GM12801 (cell line): ENCODE results near the gene SP110.

Experiments used
- TF ChIP-seq, protein P1 (sequence below): IDR thresholded peaks from one replicate; pipeline ENCODE4 v1.5.1; 2011; ENCODE audit warnings: control low read depth; ENCODE audit not compliant: insufficient read length; ENCODE audit errors: extremely low read depth

Gene SP110

DNA sequence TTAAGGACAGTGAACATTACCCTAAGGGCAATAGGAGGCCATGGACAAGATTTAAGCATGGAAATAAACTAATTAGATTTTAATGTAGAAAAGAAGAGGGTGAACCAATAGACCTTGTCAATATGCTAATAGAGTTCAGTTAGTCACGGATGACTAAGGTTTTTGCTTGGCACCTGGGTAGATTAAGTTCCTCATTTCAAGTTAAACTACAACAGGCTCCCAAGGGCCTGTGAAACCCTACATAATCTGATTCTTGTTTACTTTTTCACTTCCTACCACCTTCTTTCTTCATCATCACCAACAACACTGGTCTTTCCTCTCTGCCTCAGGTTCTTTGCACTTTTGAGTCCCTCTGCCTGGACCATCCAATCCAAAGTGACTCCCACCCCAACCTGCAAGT, 14.8 kb downstream of the SP110 start:
- TF ChIP-seq, protein P1, sequence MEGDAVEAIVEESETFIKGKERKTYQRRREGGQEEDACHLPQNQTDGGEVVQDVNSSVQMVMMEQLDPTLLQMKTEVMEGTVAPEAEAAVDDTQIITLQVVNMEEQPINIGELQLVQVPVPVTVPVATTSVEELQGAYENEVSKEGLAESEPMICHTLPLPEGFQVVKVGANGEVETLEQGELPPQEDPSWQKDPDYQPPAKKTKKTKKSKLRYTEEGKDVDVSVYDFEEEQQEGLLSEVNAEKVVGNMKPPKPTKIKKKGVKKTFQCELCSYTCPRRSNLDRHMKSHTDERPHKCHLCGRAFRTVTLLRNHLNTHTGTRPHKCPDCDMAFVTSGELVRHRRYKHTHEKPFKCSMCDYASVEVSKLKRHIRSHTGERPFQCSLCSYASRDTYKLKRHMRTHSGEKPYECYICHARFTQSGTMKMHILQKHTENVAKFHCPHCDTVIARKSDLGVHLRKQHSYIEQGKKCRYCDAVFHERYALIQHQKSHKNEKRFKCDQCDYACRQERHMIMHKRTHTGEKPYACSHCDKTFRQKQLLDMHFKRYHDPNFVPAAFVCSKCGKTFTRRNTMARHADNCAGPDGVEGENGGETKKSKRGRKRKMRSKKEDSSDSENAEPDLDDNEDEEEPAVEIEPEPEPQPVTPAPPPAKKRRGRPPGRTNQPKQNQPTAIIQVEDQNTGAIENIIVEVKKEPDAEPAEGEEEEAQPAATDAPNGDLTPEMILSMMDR = no peak

DNA sequence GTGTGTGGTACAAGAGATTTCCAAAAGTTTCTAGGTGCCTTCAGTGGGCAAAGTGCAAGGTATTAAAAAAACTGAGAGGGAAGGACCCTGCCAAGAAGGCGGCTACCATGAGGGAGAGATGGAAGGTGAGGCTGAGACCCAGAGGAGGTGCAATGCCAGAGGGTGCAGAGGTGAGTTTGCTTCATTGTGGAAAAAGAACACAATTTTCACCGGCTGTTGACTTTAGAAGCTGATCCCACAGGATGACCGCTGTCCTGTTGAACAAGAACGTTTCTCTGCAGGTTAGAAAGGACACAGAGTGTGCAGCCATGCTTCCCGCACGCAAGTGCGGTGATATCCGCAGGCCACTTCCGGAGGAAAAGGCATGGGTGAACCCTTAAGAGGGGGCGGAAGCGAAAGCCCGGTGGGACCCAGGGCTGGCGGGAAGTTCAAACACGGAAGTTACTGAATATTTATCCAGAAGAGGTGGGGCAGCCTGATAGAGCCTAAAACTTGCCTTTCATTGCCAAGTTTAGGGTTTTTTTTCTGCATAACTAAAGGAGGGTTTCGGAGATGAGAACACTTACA, 16.6 kb downstream of the SP110 start:
- TF ChIP-seq, protein P1 = no peak

DNA sequence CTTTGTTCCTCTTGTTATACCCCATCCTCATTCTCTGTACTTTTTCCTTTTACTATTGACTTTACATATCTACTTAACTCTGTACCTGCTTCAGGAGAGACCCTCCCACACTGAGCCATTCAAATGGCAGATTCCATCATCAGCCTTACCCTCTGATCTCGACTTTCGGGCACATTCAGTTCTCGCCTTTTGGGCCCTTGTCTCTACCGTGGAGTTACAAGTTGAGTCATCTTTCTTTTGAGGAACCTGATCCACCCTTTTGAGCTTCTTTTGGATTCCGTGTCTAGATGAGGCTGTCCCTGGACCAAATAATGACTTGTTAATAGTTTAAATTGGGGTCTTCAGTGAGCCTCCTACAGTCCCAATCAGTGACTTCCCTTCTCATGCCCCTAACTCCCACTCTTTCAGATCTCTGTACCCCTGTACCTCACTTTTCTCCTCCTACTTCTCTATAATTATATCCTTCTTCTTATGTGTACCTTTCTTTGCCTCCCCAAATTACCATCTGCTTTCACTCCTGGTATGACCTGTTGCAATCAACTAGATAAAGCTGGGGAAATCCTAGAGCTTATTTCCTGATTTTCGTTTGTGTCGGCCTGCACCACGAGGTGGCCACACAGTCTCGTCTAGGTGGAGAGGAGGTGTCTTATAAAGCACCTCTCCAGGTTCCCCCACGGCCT, 17.2 kb downstream of the SP110 start:
- TF ChIP-seq, protein P1 = no peak

DNA sequence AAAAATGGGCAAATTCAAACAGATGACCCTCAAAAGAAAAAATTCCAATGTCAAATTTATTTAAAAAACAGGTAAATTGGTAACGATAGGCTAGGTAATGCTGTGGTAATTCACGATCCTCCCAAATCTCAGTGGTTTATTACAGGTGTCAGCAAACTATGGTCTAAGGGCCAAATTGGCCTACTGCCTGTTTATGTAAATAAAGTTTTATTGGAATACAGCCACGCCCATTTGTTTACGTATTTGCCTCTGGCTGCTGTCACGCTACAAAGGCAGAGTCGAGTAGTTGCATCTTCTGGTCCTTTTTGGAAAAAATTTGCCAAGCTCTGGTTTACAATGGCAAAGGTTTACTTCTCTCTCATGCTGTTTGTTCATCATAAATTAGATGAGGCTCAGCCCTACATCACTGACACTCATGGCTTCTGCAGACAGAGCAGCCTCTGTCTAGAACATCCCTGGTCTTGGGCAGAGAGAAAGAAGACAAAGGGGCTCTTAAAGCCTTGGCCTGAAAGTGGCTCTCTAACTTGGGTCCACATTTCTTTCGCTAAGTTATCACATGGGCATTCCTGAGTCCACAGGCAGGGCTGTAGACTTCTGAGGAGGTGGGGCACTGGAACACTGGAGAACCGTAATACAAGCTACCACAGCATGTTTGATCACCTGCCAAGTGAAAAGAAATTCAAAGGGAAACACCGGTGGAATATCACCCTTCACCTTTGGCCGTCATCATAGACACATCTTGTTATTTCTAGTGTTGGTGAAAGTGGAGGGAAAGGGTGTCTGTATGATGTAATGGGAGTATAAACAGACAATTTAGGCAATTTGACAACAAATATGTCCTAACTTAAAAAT, 34.8 kb downstream of the SP110 start:
- TF ChIP-seq, protein P1 = no peak

DNA sequence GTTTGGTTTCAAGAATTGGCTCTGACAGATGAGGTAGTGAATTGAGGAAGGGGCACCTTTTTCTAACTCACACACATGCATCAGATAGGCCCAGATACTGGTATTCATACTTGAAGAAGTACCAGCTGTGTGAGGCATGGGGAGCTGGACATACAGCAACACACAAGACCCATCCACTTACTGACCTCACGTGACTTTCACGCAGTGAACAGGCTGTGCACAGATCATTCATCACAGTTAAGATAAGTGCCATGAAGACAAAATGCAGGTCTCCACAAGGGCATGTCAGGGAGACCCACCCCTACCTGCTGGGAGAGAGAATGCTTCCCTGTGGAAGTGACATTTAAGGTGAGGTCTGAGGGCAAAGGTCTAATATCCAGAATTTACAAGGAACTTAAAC, 38.6 kb downstream of the SP110 start:
- TF ChIP-seq, protein P1 = no peak

DNA sequence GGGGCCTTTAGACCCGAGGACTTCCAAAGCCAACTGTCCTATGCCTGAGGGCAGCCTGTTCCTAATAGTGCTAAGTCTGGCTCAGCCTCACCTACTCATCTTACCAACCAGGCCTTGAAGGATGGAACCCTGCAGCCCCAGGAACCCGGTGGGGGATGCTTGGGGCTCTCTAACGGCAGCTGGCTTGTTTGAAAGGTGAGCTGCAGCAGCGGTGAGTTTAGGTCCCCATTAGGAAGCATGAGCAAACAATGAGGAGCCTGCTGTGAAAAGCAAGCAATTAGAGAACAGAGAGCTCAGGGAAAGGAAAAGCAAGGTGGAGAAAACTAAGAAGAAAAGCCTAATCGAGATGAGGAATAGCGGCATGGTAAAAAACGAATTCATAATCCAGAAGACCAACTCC, 39.9 kb downstream of the SP110 start:
- TF ChIP-seq, protein P1 = no peak

DNA sequence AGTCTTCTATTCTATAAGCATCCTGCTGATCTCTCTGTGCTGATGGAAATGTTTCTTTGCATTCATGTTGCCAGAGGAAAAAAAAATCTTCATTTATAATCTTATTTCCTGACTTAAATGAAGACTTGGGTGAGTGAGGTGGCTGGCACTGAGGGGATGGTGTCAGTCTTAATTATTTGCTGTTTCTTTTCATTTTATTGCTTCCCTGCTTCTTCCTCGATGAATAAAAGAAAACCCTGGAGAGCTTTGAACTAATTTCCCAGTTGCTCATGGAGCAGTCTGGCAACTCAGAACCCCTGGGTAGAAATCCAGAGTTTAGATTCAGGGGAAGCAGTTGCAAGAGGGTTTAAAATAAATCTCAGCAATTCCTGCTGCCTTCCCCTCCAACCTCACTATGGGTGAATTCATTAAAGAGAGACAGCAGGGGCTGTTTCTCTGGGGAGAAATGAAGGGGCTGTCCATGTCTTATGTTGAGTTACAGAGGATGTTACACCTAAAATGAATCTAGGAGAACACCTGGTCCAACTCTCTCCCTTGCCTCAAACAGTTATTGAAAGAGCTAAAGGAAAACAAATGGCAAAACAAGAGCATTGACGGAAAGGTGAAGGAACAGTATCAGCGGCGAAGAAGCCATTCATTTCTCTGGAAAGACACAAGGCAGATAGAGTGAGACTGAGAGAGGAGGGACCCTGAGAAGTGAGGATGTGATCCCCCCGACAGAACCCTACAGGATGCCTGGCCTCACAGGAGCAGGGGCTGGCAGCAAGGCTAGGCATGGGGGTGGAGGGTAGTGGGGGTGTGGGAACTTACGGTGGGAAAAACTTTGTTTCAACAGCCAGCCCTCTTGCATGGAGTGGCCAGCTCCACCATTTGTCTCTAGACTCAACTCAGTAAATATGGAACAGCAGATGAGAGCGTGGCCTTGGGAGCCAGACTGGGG, 41.0 kb downstream of the SP110 start:
- TF ChIP-seq, protein P1 = no peak
